Cerebellar cortex (tissue), 1 donor: ENCODE measurements around the gene ATPAF2.
"Not testable (repeated sequence)": the region's sequence is repeated elsewhere in the genome, so short reads cannot be mapped to it uniquely, and the experiment has no call there.

ENCODE experiments used
- DNase-seq: peaks from one replicate; pipeline ENCODE4 v3.0.0-alpha.2; 2015; ENCODE audit warnings: low spot score

ATPAF2 gene

GRCh38 chr17:18009609-18010420, 29.2 kb downstream of the ATPAF2 start:
- DNase-seq: no peak

GRCh38 chr17:18008496-18009268, 30.3 kb downstream of the ATPAF2 start:
- DNase-seq: no peak

GRCh38 chr17:18006495-18007239, 32.3 kb downstream of the ATPAF2 start:
- no peak for DNase-seq

- DNase-seq: no peak
Observed at GRCh38 chr17:18005496-18005895, 33.5 kb downstream of the ATPAF2 start.

- DNase-seq: no peak
Observed at GRCh38 chr17:18004884-18005305, 34.1 kb downstream of the ATPAF2 start.

GRCh38 chr17:18004345-18004744, 34.6 kb downstream of the ATPAF2 start:
- no peak for DNase-seq

- no peak for DNase-seq
Observed at GRCh38 chr17:18002171-18002570, 36.8 kb downstream of the ATPAF2 start.

- no peak for DNase-seq
Observed at GRCh38 chr17:18000030-18000408, 38.9 kb downstream of the ATPAF2 start.

GRCh38 chr17:17999364-18000029, 39.5 kb downstream of the ATPAF2 start:
- no peak for DNase-seq

GRCh38 chr17:17998934-17999333, 40.0 kb downstream of the ATPAF2 start:
- DNase-seq: no peak

GRCh38 chr17:17995887-17996286, 43.1 kb downstream of the ATPAF2 start:
- not testable (repeated sequence) for DNase-seq

GRCh38 chr17:17994271-17995069, 44.5 kb downstream of the ATPAF2 start:
- DNase-seq: peak; percentile 47

GRCh38 chr17:17993852-17994251, 45.1 kb downstream of the ATPAF2 start:
- no peak for DNase-seq

GRCh38 chr17:17993366-17993765, 45.6 kb downstream of the ATPAF2 start:
- DNase-seq: no peak

- DNase-seq: no peak
Observed at GRCh38 chr17:17990282-17990681, 48.7 kb downstream of the ATPAF2 start.

- DNase-seq: no peak
Observed at GRCh38 chr17:17989618-17990017, 49.4 kb downstream of the ATPAF2 start.

- no peak for DNase-seq
Observed at GRCh38 chr17:17989081-17989480, 49.9 kb downstream of the ATPAF2 start.

GRCh38 chr17:17988427-17988945, 50.5 kb downstream of the ATPAF2 start:
- DNase-seq: no peak

- no peak for DNase-seq
Observed at GRCh38 chr17:17987901-17988300, 51.1 kb downstream of the ATPAF2 start.

GRCh38 chr17:17987187-17987896, 51.6 kb downstream of the ATPAF2 start:
- no peak for DNase-seq
